GM18508 (cell line): ENCODE results near the gene BAZ1A.
"Not testable (repeated sequence)": the region's sequence is repeated elsewhere in the genome, so short reads cannot be mapped to it uniquely, and the experiment has no call there.

Source experiments
- ATAC-seq: cut with Tn5 transposase; IDR thresholded peaks from one replicate; pipeline ENCODE4 v1.9.1; 2021; ENCODE audit warnings: moderate number of reproducible peaks; ENCODE audit not compliant: insufficient read depth, unreplicated experiment

BAZ1A gene

DNA sequence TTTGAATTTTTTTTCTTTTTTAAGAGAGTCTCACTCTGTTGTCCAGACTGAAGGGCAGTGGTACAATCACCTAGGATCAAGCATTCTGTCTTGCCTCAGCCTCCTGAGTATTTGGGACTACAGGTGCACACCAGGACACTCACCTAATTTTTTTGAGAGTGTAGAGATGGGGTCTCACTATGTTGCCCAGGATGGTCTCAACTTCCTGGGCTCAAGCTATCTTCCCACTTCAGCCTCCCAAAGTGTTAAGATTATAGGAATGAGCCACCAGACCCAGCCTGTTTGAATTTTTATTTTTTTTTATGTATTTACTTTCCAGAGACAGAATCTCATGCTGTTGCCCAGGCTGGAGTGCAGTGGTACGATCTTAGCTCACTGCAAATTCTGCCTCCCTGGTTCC, 11.3 kb downstream of the BAZ1A start:
- no peak for ATAC-seq

DNA sequence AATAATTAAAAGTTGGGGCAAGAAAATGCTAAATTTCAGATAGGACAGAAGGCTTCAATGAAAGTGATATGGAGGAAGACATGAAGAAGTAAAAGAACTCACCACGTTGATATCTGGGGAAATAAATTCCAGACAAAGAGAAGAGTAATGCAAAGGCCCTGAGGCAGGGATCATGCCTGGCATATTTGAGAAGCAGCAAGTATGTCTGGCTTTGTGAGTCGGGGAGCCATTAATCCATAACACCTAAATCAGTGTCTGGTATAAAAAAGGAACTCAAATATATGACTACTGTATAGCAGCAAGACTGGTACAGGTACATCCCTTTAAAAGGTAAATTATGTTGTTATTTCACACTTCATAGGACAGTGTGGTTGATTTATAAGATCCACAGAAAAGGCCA, 16.4 kb downstream of the BAZ1A start:
- ATAC-seq: no peak

DNA sequence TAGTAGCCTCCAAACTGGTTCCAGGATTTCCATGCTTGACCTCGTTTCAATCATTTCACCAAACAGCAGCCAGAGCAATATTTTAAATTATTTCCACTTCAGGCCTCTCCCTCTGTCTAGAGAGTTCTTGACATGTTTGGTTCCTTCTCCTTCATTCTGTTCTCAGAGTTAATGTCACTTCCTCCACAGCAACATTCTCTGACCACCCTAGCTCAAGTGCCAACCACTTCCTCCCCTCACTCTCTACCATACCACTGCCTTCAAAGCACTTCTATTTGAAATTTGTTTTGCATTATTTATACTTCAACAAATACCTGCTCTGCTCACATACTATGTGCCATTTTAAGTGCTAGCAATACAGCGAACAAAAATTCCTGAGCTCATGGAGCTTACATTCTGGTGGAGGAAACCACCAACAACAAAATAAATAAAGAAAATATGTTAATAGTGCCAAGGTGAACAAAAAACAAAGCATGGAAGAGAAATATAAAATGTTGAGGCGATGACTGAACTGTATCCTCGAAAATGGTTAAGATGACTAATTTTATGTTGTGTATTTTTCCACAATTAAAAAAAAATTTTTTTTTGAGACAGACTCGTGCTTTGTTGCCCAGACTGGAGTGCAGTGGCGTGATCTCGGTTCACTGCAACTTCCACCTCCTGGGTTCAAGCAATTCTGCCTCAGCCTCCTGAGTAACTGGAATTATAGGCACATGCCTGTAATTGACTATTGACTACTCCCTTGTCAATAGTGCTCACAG, 17.3 kb downstream of the BAZ1A start:
- ATAC-seq: no peak

GRCh38 chr14:34853041-34853440, 22.1 kb downstream of the BAZ1A start:
- ATAC-seq: no peak

DNA sequence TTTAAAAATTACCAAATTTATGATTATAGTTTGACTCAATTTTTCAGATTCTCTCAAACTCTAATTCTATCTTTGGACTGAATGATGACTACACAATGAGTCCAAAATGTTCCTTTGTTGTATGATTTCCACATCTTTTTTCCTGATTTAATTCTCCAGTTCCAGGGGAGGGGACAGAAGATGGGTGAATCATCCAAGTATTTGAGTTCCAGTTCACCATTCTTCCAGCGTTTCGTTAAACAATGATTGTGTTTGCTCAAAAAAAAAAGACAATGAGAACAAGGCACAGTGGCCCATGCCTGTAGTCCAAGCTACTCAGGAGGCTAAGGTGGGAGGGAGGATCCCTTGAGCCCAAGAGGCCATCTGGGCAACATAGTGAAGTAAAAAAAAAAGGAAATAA, 23.8 kb downstream of the BAZ1A start:
- ATAC-seq: no peak

- ATAC-seq: no peak
Observed at GRCh38 chr14:34845869-34846268, 29.3 kb downstream of the BAZ1A start.

DNA sequence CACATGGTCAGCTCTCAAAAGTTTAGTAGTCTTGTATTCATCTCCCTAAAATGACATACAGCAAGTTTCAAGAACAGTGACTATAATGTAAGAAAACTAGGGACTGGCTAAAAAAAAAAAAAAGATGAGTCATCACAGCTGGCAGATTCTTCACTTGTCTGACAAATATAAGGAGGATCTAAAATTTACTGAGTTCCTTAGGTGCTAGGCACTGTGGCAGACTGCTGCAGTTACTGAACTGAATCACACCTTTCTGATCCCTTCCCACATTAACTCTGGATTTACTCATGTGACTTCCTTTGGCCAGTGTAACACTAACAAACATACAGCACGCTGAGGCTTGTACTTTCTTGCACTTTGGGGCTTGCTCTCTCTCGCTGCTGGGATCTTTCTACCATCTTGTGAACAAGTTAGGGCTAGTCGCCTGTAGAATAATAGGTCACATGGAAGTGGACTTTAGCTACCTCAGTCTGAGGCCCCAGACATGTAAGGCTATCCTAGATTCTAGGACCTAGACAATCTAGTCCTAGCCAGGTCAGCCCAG, 32.1 kb downstream of the BAZ1A start:
- ATAC-seq: no peak

GRCh38 chr14:34837801-34838322, 37.3 kb downstream of the BAZ1A start:
- ATAC-seq: no peak

GRCh38 chr14:34835312-34835711, 39.8 kb downstream of the BAZ1A start:
- ATAC-seq: no peak

DNA sequence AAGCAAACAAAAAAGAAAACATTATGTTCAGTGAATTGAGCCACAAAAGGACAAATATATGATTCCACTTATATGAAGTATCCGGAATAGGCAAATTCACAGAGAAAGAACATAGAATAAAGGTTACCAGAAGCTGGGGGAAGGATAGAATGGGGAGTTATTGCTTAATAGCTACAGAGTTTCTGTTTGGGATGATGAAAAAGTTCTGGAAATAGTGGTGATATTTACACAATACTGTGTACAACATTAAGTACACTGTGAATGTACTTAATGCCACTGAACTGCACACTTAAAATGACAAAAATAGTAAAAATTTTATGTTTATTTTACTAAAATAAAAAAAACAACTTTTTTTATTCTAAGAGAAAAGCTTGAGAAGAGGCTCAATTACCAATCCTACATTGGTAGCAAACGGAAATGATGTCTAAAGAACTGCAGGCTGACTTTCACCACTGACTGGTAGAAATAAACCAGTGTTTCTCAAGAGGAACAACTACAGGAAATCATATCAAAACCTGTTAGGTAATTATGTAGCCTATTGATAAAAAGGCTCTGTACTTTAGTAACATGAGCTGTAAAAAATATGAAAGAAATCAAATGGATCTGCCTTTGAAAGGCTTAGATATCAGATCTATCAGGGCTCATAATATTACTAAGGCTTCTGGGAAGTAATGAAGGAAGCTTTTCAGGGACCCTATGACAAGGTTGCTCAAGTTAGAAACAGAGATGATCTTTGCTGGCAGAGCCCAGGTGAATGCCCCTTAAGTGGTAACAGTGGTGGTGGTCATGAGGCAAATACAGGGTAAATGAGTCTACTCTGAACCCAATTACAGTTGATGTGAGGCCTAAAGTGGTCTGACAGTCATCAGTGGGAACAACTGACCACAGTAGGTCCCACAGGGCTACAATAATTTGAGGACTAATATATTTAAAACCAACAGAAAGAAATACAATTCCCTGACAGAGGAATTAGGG, 41.3 kb downstream of the BAZ1A start:
- ATAC-seq: no peak

GRCh38 chr14:34826661-34827060, 48.5 kb downstream of the BAZ1A start:
- no peak for ATAC-seq

DNA sequence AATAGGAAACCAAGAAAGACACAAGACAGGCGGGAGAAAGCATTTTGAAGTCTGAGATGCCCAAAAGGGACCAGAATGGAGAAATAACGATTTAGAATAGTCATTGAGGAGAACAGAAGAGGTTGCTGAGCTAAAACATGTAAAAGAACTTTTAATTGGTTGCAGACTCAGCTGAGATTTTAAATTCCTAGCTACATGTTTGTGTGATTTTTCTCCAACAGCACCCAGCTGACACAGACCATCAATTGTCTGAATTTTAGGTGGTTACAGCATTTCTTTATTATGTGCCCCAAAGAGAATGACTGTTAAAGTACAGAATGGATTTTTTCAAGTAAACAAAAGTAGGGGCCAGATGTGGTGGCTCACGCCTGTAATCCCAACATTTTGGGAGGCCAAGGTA, 50.3 kb downstream of the BAZ1A start:
- ATAC-seq: no peak

DNA sequence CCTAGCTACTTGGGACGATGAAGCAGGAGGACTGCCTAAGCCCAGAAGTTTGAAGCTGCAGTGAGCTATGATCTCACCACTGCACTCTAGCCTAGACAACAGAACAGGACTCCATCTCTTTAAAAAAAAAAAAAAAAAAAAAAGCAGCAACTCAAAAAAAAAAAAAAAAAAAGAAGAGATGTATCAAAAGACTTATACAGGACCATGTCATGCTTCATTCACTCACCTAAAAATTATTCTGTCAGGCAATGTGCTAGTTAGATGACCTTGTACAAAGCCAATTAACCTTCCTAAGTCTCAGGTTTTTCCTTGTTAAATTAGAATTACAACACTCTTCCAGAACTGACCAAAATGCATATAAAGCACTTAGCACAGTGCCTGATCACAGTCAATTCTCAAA, 50.9 kb downstream of the BAZ1A start:
- no peak for ATAC-seq

GRCh38 chr14:34817768-34818167, 57.4 kb downstream of the BAZ1A start:
- ATAC-seq: no peak

GRCh38 chr14:34810028-34810427, 65.1 kb downstream of the BAZ1A start:
- ATAC-seq: no peak

GRCh38 chr14:34806257-34806656, 68.9 kb downstream of the BAZ1A start:
- no peak for ATAC-seq

DNA sequence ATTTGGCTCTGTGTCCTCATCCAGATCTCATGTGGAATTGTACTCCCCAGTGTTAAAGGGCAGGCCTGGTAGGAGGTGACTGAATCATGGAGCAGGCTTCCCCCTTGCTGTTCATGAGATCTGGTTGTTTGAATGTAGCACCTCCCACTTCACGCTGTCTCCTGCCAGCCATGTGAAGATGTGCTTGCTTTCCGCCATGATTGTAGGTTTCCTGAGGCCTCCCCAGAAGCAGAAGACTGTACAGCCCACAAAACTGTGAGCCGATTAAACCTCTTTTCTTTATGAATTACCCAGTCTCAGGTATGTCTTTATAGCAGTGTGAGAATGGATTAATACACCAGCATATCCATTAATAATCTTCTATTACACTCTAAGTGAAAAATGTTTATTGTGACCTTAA, 70.2 kb downstream of the BAZ1A start:
- no peak for ATAC-seq

DNA sequence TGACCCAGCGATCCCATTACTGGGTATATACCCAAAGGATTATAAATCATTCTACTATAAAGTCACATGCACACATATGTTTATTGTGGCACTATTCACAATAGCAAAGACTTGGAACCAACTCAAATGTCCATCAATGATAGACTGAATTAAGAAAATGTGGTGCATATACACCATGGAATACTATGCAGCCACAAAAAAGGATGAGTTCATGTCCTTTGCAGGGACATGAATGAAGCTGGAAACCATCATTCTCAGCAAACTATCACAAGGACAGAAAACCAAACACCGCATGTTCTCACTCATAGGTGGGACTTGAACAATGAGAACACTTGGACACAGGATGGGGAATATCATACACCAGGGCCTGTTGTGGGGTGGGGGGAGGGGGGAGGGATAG, 76.3 kb downstream of the BAZ1A start:
- not testable (repeated sequence) for ATAC-seq

- no peak for ATAC-seq
Observed at GRCh38 chr14:34797747-34798583, 77.2 kb downstream of the BAZ1A start.

DNA sequence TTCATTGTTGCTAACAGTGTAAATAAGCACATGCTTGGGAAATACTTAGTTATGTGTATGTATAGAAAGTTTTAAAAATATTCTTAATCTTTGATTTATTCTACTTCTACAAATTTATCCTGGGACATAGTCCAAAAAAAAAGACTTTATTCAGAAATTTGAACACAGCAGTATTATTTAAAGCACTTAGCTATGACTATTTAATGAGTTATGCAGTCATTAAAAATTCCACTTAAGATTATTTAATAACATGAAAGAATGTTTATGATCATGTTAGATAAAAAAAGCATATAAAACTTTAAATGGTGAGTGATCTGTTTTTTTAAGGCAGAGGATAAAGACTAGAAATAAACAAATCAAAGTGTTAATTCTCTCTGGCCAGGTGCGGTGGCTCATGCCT, 78.3 kb downstream of the BAZ1A start:
- ATAC-seq: no peak
